ENCODE data around the gene HARS1.
"Not testable (repeated sequence)": the region's sequence is repeated elsewhere in the genome, so short reads cannot be mapped to it uniquely, and the experiment has no call there.

HARS1 gene

GRCh38 chr5:140674629-140675028 is 16.5 kb downstream of the HARS1 start:
- no peak for DNase-seq

GRCh38 chr5:140674211-140674610 is 17.0 kb downstream of the HARS1 start:
- no peak for DNase-seq

GRCh38 chr5:140673187-140673976 is 17.8 kb downstream of the HARS1 start, which contains the start of gene DND1:
Gene DND1 (minus strand): TSS chr5:140673576. CDS start chr5:140673542, 34 bp downstream.
- DNase-seq, result no peak

- DNase-seq, result no peak
These were observed 18.5 kb downstream of the HARS1 start for GRCh38 chr5:140672455-140673186.

GRCh38 chr5:140671472-140672125 is 19.6 kb downstream of the HARS1 start:
- DNase-seq, result no peak

- not testable (repeated sequence) for DNase-seq
These were observed 20.1 kb downstream of the HARS1 start for GRCh38 chr5:140671035-140671434.

GRCh38 chr5:140664359-140665119 is 26.6 kb downstream of the HARS1 start, which contains the start of gene WDR55:
Gene WDR55 (plus strand): TSS chr5:140664904. CDS start chr5:140664913, 9 bp downstream.
- DNase-seq, result peak; percentile 92

GRCh38 chr5:140664030-140664358 is 27.2 kb downstream of the HARS1 start:
- DNase-seq, result no peak

GRCh38 chr5:140660371-140660770 is 30.8 kb downstream of the HARS1 start:
- DNase-seq, result not testable (repeated sequence)

GRCh38 chr5:140658870-140659269 is 32.3 kb downstream of the HARS1 start:
- DNase-seq, result no peak

GRCh38 chr5:140647042-140647419 is 44.1 kb downstream of the HARS1 start:
- DNase-seq, result no peak

GRCh38 chr5:140642718-140643117 is 48.5 kb downstream of the HARS1 start:
- DNase-seq, result no peak

GRCh38 chr5:140641716-140642115 is 49.5 kb downstream of the HARS1 start:
- no peak for DNase-seq

- peak; percentile 88 for DNase-seq
These were observed 51.8 kb downstream of the HARS1 start, which contains the start of gene TMCO6 for GRCh38 chr5:140639148-140639981. Gene TMCO6 (plus strand): TSS chr5:140639451. CDS start chr5:140639528, 77 bp downstream.

- DNase-seq, result not testable (repeated sequence)
These were observed 52.3 kb downstream of the HARS1 start for GRCh38 chr5:140638898-140639147.

GRCh38 chr5:140637371-140638100 is 53.6 kb downstream of the HARS1 start:
- DNase-seq, result no peak

GRCh38 chr5:140635291-140636257 is 55.6 kb downstream of the HARS1 start:
- no peak for DNase-seq

GRCh38 chr5:140634103-140634502 is 57.1 kb downstream of the HARS1 start:
- no peak for DNase-seq

- no peak for DNase-seq
These were observed 57.7 kb downstream of the HARS1 start for GRCh38 chr5:140633501-140633900.

GRCh38 chr5:140633021-140633471 is 58.1 kb downstream of the HARS1 start, which contains the start of gene CD14:
Gene CD14 (minus strand): TSS chr5:140633175. CDS start chr5:140633071, 104 bp downstream.
- no peak for DNase-seq
